ENCODE data around the gene HPN. TPM values are rescaled to one million over a fixed set of nuclear protein-coding genes. Genes with fewer than 3 reads are reported as not detected.

Gene HPN
- total RNA-seq, 1 donor from 2014 or later = 2.3 TPM

DNA sequence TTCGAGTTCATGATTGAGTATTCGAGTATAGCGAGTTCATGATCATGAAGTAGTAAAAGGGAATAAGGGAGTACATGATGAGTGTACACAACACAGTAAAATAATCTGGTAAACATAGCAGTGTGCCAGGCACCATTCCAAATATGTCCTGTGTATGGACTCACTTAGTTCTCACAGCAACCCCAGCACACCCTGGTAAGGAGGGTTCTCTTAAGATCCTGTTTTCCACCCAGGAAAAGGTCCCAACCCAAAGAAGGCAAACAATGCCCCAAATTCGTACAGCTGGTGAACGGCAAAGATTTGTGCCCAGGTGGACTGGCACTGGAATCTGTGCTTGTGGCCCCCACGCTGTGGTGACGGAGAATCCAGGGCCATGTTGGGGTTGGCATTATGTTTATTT, 21.4 kb downstream of the HPN start:
- Histone ChIP-seq H3K36me3 (ENCODE audit: control insufficient read depth, insufficient read depth, low read length) (no peaks in the 10 kb centered on the region), H3K4me3 (ENCODE audit: low read depth, low read length) (no peak overlapping the region), H3K27me3 (ENCODE audit: control insufficient read depth, insufficient read depth, low read length) (no peaks in the 10 kb centered on the region)
- no peak for DNase-seq (ENCODE audit: low read depth)
- TF ChIP-seq CTCF (IDR thresholded peaks at IDR 0.05; ENCODE audit: insufficient read depth, low read length, poor library complexity, severe bottlenecking) = no peak

GRCh38 chr19:35063940-35064818, 22.7 kb downstream of the HPN start:
- DNase-seq (ENCODE audit: low read depth) = peak; percentile 12
- no peak for TF ChIP-seq CTCF (IDR thresholded peaks at IDR 0.05; ENCODE audit: insufficient read depth, low read length, poor library complexity, severe bottlenecking)

DNA sequence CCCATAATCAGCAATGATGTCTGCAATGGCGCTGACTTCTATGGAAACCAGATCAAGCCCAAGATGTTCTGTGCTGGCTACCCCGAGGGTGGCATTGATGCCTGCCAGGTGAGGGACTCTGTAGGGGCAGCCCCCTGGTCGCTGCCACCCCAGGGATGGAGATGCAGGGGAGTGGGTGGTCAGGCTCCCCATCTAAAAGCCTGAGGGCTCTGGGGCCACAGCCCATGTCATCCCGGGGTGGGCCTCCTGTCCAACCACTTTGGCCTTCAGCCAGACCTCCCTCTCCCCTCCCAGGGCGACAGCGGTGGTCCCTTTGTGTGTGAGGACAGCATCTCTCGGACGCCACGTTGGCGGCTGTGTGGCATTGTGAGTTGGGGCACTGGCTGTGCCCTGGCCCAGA, 24.1 kb downstream of the HPN start:
- no peak for TF ChIP-seq CTCF (IDR thresholded peaks at IDR 0.05; ENCODE audit: insufficient read depth, low read length, poor library complexity, severe bottlenecking)
- DNase-seq (ENCODE audit: low read depth) = no peak
- H3K4me3 ChIP-seq (ENCODE audit: low read depth, low read length) = no peak overlapping the region
- no peaks in the 10 kb centered on the region for H3K27me3 ChIP-seq (ENCODE audit: control insufficient read depth, insufficient read depth, low read length)
- no peaks in the 10 kb centered on the region for H3K36me3 ChIP-seq (ENCODE audit: control insufficient read depth, insufficient read depth, low read length)

More at GRCh38 chr19:35063940-35064818, 22.7 kb downstream of the HPN start:
- no peak overlapping the region for H3K4me3 ChIP-seq (ENCODE audit: low read depth, low read length)
- H3K36me3 ChIP-seq (ENCODE audit: control insufficient read depth, insufficient read depth, low read length) = no peaks in the 10 kb centered on the region
- no peaks in the 10 kb centered on the region for H3K27me3 ChIP-seq (ENCODE audit: control insufficient read depth, insufficient read depth, low read length)

GRCh38 chr19:35066121-35066520, 24.6 kb downstream of the HPN start:
- TF ChIP-seq CTCF (IDR thresholded peaks at IDR 0.05; ENCODE audit: insufficient read depth, low read length, poor library complexity, severe bottlenecking) = no peak
- H3K36me3 ChIP-seq (ENCODE audit: control insufficient read depth, insufficient read depth, low read length) = no peaks in the 10 kb centered on the region
- DNase-seq (ENCODE audit: low read depth) = no peak
- no peak overlapping the region for H3K4me3 ChIP-seq (ENCODE audit: low read depth, low read length)
- no peaks in the 10 kb centered on the region for H3K27me3 ChIP-seq (ENCODE audit: control insufficient read depth, insufficient read depth, low read length)

DNA sequence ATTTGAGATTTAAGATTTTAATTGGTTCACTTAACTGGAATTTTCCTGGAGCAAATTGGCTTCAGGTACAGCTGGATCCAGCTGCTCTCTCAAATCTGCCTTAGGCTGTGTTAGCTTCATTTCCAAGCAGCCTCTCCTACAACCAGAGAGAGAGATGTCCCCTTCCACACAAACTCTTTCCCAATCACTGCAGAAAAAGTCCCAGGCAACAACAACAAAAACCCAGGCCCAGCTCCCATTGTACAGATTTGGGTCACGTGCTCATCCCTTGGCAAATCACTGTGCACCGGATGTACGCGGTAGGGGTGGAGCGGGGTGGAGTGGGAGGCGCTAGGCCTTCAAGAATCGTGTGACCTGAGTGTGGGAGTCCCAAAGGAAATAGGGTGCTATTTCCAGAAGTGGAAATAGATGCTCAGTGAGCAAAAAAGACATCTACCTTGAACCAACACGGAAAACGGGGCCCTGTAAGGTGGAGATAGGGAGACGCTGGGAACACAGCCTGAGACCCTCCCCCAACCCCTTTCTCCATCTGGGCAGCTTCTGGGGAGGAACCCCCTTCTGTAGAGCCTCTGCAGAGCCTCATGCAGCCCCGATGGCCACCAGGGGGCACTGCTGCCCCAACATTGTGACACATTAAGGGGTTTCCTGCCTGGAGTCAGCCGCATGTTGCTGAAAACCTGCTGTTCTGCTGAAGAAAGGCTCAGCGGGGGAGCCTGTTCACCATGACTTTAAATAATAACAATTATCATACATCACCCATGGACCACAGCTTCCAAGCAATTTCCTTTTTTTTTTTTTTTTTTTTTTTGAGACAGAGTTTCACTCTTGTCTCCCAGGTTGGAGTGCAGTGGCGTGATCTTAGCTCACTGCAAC, 25.4 kb downstream of the HPN start:
- H3K27me3 ChIP-seq (ENCODE audit: control insufficient read depth, insufficient read depth, low read length) = no peaks in the 10 kb centered on the region
- peak; percentile 84 for TF ChIP-seq CTCF (IDR thresholded peaks at IDR 0.05; ENCODE audit: insufficient read depth, low read length, poor library complexity, severe bottlenecking)
- DNase-seq (ENCODE audit: low read depth) = no peak
- no peaks in the 10 kb centered on the region for H3K36me3 ChIP-seq (ENCODE audit: control insufficient read depth, insufficient read depth, low read length)
- no peak overlapping the region for H3K4me3 ChIP-seq (ENCODE audit: low read depth, low read length)

All from kidney epithelial cell (primary cell).